HPDE6-E6E7 (cell line): ENCODE data around the gene NPAS3.

Experiments
- DNase-seq: peaks from one replicate; pipeline ENCODE4 v3.0.0; 2011; ENCODE audit warnings: missing footprints; ENCODE audit errors: extremely low spot score

The NPAS3 gene

DNA sequence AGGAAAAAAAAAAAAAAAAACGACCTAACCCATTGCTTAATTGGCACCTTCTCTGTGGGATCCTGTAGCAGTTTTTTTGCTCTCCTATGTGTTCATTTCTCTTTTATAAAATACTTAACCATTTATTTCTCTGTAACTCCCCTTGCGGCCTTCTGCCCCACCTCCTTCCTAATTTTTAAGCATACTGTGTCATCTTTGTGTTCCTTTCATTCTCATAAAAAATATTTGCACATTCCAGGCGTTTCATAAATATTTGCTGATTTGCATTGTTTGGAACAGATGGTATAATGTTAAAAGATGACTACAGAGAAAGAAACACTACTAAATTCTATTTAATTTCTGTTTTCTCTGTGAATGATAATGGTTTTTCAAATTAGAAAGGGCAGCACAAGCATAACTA is 77.9 kb downstream of the NPAS3 start:
- DNase-seq: no peak

GRCh38 chr14:33017016-33017415 is 78.3 kb downstream of the NPAS3 start:
- DNase-seq: no peak

DNA sequence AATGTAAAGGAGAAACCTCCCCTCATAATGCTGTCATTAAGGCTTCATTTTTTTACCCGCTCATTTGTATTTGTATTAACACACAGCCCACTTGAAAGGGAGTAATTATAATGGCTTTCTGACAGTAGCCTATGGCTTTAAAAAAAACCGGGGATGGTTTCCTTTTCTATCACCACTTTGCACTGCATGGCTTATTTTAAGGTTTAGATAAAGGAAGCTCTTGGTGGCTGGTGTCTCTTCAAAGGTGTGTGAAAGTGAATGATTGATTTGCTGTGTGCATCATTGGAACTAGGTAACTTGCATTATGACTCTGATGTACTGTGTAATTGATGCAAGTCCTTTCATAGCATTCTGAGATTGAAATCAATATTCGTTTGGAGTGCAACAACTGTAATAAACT is 80.7 kb downstream of the NPAS3 start:
- DNase-seq: no peak

GRCh38 chr14:33026850-33027430 is 88.3 kb downstream of the NPAS3 start:
- no peak for DNase-seq

GRCh38 chr14:33029511-33029910 is 90.8 kb downstream of the NPAS3 start:
- DNase-seq: no peak

DNA sequence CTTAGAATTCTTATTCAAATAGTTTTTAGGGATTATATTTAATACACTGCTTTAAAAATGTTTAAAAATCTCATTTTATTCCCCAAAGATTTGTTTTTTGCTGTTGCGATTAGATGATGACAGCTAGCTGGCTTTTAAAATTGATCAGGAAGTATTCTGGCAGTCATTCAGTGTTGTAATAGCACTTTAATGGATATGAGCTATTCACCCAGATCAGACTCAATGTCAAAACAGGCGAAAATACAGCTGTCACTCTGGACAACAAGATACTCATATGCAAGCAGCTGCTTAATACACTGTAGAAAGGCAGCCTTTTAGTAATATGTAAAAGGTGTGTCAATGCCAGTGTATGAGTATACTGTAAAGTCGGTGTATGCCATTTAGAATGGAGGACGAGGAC is 91.7 kb downstream of the NPAS3 start:
- DNase-seq: no peak

DNA sequence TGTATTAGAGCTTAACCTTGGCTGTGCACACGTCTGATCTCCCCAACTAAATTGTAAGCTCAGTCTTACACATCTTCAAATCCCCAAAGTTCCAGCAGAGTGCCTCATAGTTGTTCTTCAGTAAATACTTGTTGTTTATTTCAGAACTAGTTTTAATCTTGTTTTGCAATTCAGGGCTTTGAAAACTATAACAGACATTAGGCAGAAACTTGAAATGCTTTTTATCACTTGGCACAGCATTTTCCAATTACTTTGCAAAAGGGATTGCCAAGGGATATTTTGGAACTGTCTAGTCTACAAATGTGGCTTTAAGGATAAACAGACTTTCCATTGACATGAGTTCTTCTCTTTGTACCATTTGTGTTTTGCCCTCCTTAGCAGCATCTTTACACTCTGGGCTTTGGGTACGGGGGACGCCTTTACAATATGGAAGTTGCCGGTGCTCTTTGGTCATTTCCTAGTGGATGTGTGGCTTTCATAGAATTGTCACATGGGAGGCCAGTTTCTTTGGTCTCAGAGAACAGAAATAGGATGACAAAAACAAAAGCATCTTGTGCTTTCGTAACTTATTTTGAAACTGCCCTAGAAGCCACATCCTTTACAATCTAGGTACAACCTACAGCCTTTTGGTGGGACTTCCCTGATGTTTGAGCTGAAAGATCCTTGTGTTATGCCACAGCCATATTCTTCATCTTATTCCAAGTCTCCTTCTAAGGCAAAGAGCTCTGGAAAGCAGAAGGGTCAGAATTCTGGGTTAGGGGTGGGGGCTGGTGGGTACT is 96.9 kb downstream of the NPAS3 start:
- no peak for DNase-seq

DNA sequence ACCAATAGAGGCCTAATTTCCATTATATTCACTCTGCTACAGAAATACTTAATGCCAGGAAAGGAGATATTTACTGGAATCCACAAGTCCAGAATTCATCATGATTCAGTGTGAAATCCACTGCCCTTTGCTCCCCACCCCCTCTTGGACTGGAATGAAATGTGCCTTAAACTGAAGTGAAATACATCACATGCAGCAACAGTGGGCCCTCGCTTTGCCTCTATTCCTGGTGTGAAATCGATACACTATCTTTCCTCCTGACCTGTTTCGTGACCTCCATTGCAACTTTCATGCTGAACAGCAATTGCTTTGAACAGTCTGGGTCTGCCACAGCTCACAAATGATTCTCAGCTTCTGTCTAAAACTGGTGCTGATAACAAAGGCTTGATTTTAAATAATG is 100.6 kb downstream of the NPAS3 start:
- DNase-seq: no peak

DNA sequence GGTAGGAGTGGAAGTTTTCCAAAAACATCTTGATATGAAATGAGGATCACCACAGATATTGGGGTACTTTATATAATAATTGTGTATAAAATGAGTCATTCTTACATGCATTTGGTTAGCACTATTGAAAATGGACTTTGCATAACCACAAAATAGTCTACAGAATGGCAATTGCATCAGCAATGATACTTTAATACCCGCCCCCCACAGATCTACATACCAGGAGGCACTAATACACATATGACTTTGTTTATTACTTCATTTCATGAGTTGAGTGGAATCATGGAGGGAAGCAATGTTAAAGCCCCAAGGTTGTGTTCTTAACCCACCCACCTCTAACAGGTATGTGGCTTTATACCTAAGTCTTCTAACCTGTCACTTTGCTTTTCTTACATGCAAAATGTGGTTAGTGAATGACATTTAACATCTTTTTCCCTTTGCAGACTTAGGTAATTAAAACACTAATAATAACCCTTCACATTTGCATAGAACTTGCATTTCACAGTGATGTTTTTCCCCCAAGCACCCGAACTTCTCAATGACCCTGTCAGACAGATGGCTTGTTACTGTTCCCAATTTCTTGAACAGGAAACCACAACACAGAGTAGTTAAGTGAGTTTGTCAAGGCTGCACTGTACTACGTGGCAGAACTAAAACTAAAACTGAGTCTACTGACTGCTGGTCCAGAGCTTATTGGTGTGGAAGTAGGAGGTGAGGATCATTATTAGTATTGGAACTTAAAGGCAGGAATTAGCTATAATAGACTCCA is 101.9 kb downstream of the NPAS3 start:
- no peak for DNase-seq

DNA sequence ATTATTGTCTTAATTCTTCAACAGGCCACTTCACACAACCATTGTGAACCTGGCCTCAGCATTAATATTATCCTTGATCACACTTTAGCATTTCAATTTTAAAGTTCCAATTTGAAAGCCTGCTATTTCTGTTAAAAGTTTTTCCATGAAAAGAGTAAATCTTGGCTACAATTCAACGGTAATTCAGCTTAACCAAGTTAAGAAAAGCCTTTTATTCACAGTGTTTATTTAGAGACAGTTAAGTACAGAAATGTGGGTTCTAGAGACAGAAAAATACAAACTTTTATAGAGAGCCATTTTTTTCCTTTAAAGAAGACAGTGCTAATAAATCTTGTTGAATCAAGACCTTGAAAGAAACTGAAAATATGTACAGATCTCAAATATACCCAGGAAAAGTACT is 103.9 kb downstream of the NPAS3 start:
- no peak for DNase-seq

DNA sequence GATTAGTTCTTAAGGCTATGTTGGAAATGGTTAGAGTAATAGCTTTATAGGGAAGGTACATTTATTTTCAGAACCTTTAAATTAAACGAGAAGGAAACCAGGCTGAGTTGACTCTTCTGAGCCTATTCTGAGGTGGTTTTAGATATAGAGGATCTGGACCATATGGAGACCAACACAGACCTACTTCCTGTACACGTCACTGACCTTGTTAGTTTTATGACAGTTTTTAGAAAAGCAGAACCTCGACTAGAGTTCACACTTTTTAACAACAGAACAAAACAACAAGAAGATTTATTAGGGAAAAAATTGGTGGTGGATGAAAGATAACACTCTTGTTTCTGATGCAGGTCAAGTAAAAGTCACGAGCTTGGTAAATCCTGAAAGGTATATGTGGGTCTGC is 107.1 kb downstream of the NPAS3 start:
- DNase-seq: no peak

DNA sequence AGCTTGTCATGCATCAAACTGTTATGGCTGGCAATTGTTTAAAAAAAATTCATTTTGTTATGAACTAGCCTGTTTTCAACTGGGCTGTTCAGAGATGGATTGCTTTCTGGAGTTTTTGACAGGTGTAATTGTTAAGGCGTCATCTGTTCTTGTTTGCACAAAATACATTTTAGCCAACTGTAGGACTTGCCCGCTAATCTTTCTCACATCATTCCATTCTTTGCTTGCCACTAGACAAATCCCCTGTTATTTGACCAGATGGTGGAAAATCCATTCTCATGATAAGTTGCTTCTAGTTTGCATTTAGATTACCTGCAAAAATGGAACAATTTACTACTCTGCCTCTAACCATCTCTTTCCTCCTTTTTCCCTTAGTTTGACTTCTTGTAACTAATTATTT is 114.3 kb downstream of the NPAS3 start:
- DNase-seq: no peak

DNA sequence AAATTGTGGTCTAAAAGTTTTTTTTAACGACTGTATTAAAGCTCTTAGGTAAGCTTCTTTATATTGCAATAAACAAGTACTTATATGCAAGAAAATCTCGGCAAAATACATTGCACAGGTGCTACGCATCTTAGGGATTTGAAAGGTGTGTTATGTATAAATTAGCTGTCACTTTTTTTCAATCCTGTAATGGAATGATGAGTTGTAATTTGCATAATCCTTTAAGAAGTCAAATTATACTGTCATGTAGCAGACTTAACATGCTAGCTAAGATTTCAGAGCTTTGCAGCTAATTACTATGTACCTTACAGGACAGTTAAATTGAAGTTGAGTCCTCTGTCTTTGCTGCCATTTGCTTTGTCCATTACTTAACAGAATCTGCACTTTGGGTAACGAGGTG is 117.5 kb downstream of the NPAS3 start:
- no peak for DNase-seq

GRCh38 chr14:33057585-33057984 is 118.9 kb downstream of the NPAS3 start:
- DNase-seq: no peak

- DNase-seq: no peak
These were observed 123.1 kb downstream of the NPAS3 start for GRCh38 chr14:33061667-33062325.

DNA sequence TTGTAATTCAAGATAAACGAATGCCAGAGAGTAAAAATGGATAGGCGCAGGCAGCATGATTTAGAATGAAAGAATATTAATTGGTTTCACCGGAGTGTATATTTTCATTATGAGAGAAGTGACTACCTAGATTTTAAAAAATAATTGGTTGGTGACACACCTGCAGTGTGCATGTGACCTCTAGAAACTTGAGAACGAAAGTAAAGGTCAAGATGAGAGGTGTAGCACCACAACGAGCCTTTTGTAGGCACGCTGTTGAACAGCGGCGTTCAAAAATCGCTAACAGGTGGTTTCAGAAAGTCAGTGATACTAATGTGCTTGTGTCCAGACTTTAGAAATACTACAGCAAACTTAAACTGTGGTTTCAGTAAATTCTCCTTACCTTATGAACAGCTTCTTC is 123.8 kb downstream of the NPAS3 start:
- no peak for DNase-seq

- no peak for DNase-seq
These were observed 124.2 kb downstream of the NPAS3 start for GRCh38 chr14:33062881-33063280.

GRCh38 chr14:33063521-33063920 is 124.8 kb downstream of the NPAS3 start:
- no peak for DNase-seq

DNA sequence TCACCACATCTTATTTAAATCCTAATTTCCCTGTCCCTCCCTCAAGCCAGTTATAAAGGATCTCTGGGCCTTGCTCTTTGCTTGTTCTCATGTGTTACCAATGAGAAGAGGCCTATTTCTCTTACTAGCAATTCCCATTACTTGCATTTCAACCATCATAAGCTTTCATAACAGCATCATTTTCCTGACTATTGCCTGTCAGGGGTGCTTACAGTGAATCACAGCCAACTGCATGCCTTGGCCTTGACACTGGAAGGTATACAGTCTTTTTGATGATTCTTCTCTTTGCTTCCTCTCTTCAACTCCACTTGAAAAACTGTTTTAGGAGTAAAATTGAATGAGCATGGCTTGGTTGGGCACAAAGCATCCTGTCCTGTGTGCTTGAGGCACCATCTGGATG is 127.0 kb downstream of the NPAS3 start:
- no peak for DNase-seq

DNA sequence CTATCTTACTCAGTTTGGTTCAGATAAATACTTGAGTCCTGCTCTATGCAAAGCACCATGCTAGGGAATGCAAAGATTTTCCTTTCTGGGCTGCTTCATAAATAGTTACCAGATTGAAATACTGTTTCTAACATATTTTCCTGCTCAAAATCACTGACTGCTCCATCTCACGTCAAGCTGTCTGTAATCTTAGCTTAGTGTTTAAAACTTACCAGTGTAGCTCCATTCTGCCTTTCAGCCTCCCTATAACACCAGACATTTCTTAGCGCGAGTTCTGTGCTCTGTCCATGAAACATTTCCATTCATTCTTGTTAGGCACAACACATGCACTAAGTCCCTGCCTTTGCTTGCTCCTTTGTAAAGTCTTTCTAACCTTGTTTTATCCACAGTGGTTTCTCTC is 129.4 kb downstream of the NPAS3 start:
- DNase-seq: no peak

DNA sequence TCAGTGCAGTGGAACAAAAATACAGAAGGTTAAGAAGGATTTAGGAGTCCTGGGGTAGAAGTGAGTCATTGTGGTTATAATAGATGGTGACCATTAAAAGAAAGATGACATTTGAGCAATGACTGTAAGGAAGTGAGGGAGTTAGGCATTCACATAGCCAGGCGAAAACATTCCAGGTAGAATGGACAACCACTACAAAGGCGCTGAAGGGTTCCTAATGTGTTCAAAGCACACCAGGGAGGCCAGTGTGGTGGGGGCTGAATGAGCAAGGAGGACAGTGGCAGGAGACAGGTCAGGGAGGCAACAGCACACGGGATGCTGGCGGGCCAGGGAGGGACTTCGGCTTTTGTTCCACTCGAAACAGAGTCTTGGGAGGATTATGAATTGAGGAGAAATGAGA is 129.9 kb downstream of the NPAS3 start:
- no peak for DNase-seq

- DNase-seq: no peak
These were observed 131.8 kb downstream of the NPAS3 start for GRCh38 chr14:33070475-33070874.

- no peak for DNase-seq
These were observed 134.3 kb downstream of the NPAS3 start for GRCh38 chr14:33073023-33073422.
